Panc1 (cell line): ENCODE measurements around the gene PHLPP1. TPM values are rescaled to one million over a fixed set of nuclear protein-coding genes. Genes with fewer than 3 reads are reported as not detected.

ENCODE experiments used
- ATAC-seq: fragments of 200-7000 bp; cut with Tn5 transposase; 2 replicates; pipeline ENCODE4 v1.9.1; 2020; ENCODE audit warnings: mild to moderate bottlenecking, moderate library complexity
- BruUV-seq: library from RNA; stranded (reverse); fragments of 400-500 nt; replicated peaks from 2 replicates; lab custom pipeline; 2021; lab: Mats Ljungman, UMichigan
- CTCF ChIA-PET: fragments of 300-600 bp; sonication (Branson Sonifier 250); formaldehyde crosslinking; loops from one replicate; lab custom pipeline; 2022; ENCODE audit warnings: antibody characterized with exemption; lab: Charles Lee
- POLR2A ChIA-PET: fragments of 300-600 bp; sonication (Branson Sonifier 250); formaldehyde crosslinking; loops from one replicate; lab custom pipeline; 2022; ENCODE audit warnings: antibody characterized with exemption; lab: Charles Lee
- DNase-seq: peaks from one replicate; pipeline ENCODE4 v3.0.0-alpha.2; 2010; ENCODE audit warnings: low read depth, low spot score
- H3K27ac ChIP-seq: 2 replicates; pipeline ENCODE4 v1.5.1; 2011; ENCODE audit warnings: mild to moderate bottlenecking, low read length, inconsistent platforms
- H3K27me3 ChIP-seq: fragments of 200-500 bp; sonication (Bioruptor generic); 2 replicates; pipeline ENCODE4 v1.6.0; 2014; ENCODE audit warnings: low read length, inconsistent platforms; ENCODE audit not compliant: control insufficient read depth, insufficient read depth
- H3K36me3 ChIP-seq: fragments of 200-500 bp; sonication (Bioruptor generic); 2 replicates; pipeline ENCODE4 v1.5.1; 2014; ENCODE audit warnings: inconsistent platforms, mild to moderate bottlenecking, low read length, moderate library complexity; ENCODE audit not compliant: control insufficient read depth, insufficient read depth
- H3K4me1 ChIP-seq: 2 replicates; pipeline ENCODE4 v1.5.1; 2011; ENCODE audit warnings: inconsistent platforms, mild to moderate bottlenecking, low read length, moderate library complexity; ENCODE audit not compliant: control insufficient read depth, insufficient read depth
- H3K4me3 ChIP-seq, 2 experiments: 2 replicates each; pipeline ENCODE4 v1.5.1; 2011 to 2012; ENCODE audit warnings: low read depth in 2 of 2, low read length in 2 of 2, mild to moderate bottlenecking in 2 of 2, inconsistent platforms in 1 of 2, moderate library complexity in 1 of 2
- H3K9me3 ChIP-seq: fragments of 200-500 bp; sonication (Bioruptor generic); 2 replicates; pipeline ENCODE4 v1.5.1; 2014; ENCODE audit warnings: low read depth, mild to moderate bottlenecking, inconsistent platforms, low read length, moderate library complexity; ENCODE audit not compliant: control insufficient read depth, insufficient read depth
- CTCF ChIP-seq: fragments of 450-650 bp; IDR thresholded peaks from 2 replicates; pipeline ENCODE4 v1.5.1; 2017; ENCODE audit warnings: mild to moderate bottlenecking
- POLR2AphosphoS5 ChIP-seq: IDR thresholded peaks from 2 replicates; pipeline ENCODE4 v1.6.1; 2012; ENCODE audit warnings: mild to moderate bottlenecking, low read depth, low read length, moderate library complexity
- REST ChIP-seq, 2 experiments: IDR thresholded peaks; 2 replicates each; pipeline ENCODE4 v1.6.1; 2011 to 2012; ENCODE audit warnings: low read depth in 2 of 2, control low read depth in 1 of 2, low read length in 1 of 2, mild to moderate bottlenecking in 1 of 2, moderate library complexity in 1 of 2; ENCODE audit not compliant: insufficient read depth in 1 of 2
- SIN3A ChIP-seq: IDR thresholded peaks from 2 replicates; pipeline ENCODE4 v1.6.1; 2012; ENCODE audit warnings: low read depth, mild to moderate bottlenecking, low read length, moderate library complexity, borderline replicate concordance; ENCODE audit not compliant: insufficient read depth
- TCF7L2 ChIP-seq: IDR thresholded peaks from 2 replicates; pipeline ENCODE4 v1.6.1; 2011; ENCODE audit warnings: mild to moderate bottlenecking, low read depth, low read length, inconsistent platforms
- in situ Hi-C: cut with HindIII; loops from 2 replicates; pipeline ENCODE4 v1.10.0; 2016; ENCODE audit warnings: low sequenced_read_pairs, low pct_unique_long_range_greater_than_20kb
- intact Hi-C: fragments of 100-400 bp; cut with micrococcal nuclease; formaldehyde crosslinking; loops from one replicate; pipeline ENCODE4 v1.10.0; 2022; ENCODE audit not compliant: unreplicated experiment
- total RNA-seq: library from RNA; stranded (reverse); gene quantifications from one replicate; pipeline ENCODE4 v1.2.1, GENCODE V29; 2021; ENCODE audit not compliant: unreplicated experiment

The PHLPP1 gene
- total RNA-seq, 1 experiment from 2014 or later: 6.3 TPM

GRCh38 chr18:62690236-62690815 lies 25.0 kb upstream of the PHLPP1 start:
- H3K4me1 ChIP-seq: no peaks in the 10 kb centered on the region
- BruUV-seq: no TSS peak
- no peaks in the 10 kb centered on the region for H3K9me3 ChIP-seq
- H3K27ac ChIP-seq: no peak overlapping the region
- H3K4me3 ChIP-seq: no peak overlapping the region
- ChIA-PET POLR2A (no interaction called here), CTCF (no interaction called here)
- intact Hi-C loops (no loop called here), in situ Hi-C loops (no loop called here)
- DNase-seq (no peak), ATAC-seq (no peak)
- no peaks in the 10 kb centered on the region for H3K27me3 ChIP-seq
- H3K36me3 ChIP-seq: no peaks in the 10 kb centered on the region
- no peak for TF ChIP-seq TCF7L2
- TF ChIP-seq CTCF: no peak
- no peak for TF ChIP-seq REST (IDR thresholded peaks at IDR 0.05; ENCODE audit: insufficient read depth in 1 of 2, low read depth in 2 of 2, low read length in 1 of 2)
- no peak for TF ChIP-seq POLR2AphosphoS5
- TF ChIP-seq SIN3A: no peak

GRCh38 chr18:62693659-62694058 lies 21.7 kb upstream of the PHLPP1 start:
- TF ChIP-seq CTCF (no peak), TCF7L2 (no peak), POLR2AphosphoS5 (no peak), SIN3A (no peak), REST (IDR thresholded peaks at IDR 0.05; ENCODE audit: insufficient read depth in 1 of 2, low read depth in 2 of 2, low read length in 1 of 2) (no peak)
- BruUV-seq: no TSS peak
- Histone ChIP-seq H3K4me1 (no peaks in the 10 kb centered on the region), H3K27ac (no peak overlapping the region), H3K9me3 (no peaks in the 10 kb centered on the region), H3K36me3 (no peaks in the 10 kb centered on the region), H3K27me3 (no peaks in the 10 kb centered on the region), H3K4me3 (no peak overlapping the region)
- ChIA-PET CTCF (no interaction called here), POLR2A (no interaction called here)
- no peak for ATAC-seq
- intact Hi-C loops: no loop called here
- DNase-seq: no peak
- in situ Hi-C loops: no loop called here
